ENCODE data around the gene ACSS2.
A peak's percentile ranks its signal among the peaks of the same experiment; 100 is the strongest.

The ACSS2 gene

DNA sequence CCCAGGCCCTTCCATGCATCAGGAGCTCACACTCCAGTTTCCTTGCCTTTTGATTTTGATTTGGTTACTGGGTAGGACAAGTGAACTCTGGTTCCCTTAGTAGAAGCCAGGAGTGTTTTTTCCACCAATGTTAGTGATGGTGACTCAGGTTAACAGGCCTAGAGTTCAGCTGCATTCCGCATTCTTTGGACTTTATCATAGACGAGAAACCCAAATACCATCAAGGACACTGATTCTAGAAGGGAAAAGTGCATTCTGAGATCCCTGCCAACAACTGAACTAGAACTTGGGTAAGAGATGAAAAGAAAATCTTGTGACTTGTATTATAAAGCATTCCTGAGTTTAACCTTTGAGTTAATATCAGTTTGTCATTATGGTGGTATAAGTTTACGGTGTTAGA, 70.2 kb downstream of the ACSS2 start:
- DNase-seq (ENCODE audit: low spot score) (no peak), FAIRE-seq (no peak)

DNA sequence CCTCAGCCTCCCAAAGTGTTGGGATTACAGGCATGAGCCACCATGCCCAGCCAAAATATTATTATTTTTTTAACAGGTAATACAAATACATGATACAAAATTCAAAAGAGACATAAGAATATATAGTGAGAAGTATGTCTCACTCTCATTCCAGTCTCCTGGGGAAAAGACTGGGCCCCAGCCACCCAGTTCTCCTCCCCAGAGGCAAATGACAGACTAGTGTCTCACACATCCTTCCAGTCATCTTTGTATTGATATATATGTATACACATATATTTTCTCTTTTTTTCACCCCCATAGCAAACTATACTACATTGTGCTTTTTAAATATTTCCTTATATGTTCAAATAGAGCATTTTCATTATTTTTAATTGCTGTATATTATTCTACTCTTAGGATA, 70.9 kb downstream of the ACSS2 start:
- no peak for DNase-seq (ENCODE audit: low spot score)
- no peak for FAIRE-seq

DNA sequence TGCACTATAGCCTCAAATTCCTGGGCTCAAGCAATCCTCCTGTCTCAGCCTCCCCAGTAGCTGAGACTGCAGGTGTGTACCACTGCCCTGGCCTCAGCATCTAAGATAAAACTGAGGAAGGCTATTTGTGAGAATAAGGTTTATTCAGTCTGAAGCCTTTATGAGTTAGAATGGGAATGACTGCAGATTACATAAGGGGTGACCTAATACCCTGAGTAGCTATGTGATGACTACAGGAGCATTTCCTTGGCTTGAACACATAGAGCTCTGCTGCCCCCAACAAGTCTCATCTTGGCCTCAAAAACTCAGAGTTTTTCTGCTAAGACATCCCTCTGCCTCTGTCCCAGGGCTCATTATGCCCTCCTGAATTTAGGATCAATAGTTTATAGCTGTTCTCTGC, 71.6 kb downstream of the ACSS2 start:
- FAIRE-seq = no peak

DNA sequence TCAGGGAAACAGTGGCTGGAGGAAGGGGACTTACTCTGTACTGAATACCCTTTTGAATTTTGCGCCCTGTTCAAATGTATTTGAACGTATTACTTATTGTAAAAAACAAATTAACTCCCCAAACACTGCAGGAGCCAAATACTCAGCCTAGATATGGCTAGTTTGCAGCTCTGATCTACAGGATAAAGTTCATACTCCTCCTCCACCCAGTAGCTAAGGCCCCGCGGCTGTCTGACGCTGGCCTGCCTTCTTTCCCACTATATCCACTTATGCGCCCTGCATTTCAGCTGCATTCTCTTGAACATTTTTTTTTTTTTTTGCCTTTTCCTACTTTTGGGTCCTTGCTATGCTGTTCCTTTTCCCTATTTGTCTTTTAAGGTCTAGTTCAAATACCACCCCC, 72.7 kb downstream of the ACSS2 start:
- no peak for FAIRE-seq

More for the DNA sequence above, 71.6 kb downstream of the ACSS2 start:
- DNase-seq (ENCODE audit: low spot score) = no peak

DNA sequence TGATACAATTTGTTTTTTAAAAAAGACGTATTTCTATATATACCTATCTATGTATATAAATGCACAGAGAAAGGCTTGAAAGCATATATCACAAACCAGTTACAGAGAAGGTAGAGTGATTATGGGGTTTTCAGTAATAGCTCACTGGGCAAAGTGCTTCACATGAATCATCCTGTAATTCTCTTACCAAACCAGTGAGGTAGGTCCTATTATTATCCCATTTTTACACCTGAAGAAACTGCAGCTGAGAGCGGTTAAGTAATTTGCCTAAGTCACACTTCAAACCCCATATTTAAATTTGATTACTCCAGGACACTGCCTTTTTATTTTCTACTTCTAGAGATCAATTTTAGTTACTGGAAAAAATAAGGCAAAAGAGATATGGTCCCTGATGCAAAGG, 74.8 kb downstream of the ACSS2 start:
- DNase-seq (ENCODE audit: low spot score) (no peak), FAIRE-seq (no peak)

More for the DNA sequence above, 72.7 kb downstream of the ACSS2 start:
- DNase-seq (ENCODE audit: low spot score) = no peak

DNA sequence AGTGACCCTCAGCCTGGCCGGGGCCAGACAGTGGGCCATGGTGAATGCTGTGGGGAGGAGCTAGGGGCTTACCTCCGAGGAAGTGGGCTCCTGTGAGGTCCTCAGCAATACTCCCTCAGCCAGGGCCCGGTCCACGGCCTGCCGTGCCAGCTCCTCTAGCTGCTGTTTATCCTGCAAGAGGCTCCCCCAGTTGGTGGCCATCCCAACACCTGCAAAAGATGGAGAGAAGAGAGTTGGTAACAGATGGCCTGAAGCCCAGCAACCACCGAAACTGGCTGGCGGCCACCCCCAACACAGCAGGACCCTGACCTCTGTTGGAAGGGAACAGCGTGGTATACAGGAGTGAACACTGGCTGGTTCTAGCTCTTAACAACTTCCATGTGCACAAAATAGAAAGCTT, 75.2 kb downstream of the ACSS2 start:
- DNase-seq (ENCODE audit: low spot score) (no peak), FAIRE-seq (no peak)

DNA sequence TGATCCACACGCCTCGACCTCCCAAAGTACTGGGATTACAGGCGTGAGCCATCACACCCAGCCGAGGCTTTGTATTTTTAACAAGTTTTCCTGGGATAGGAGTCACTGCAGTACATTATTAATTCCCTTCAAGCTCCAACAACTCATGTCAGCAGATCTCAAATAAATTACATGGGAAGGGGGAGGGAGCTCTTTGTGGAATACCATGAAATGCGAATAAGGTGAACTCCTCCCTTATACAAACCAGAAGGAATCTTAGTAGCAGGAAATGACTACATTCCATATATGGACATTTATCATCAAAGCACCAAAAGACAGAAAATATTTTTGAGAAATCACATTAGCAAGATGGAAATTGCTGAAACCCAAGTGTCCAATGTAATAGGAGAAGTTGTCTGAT, 76.3 kb downstream of the ACSS2 start:
- DNase-seq (ENCODE audit: low spot score) (no peak), FAIRE-seq (no peak)

DNA sequence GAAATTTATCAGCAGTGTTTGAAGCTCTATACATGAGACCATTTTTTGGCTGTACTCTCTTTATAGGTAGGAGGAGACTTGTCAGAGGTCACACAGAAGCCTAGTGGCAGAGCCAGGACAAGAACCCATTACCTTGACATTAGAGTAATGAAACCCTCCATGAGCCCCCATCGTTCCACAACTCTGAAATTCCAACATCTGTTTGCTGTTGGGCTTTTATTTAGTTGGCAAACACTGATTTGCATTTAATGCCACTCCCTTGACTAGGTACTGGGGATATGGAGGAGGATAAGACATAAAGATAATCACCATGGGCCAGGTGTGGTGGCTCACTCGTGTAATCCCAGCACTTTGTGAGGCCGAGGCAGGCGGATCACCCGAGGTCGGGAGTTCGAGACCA, 77.5 kb downstream of the ACSS2 start:
- no peak for DNase-seq (ENCODE audit: low spot score)
- no peak for FAIRE-seq

DNA sequence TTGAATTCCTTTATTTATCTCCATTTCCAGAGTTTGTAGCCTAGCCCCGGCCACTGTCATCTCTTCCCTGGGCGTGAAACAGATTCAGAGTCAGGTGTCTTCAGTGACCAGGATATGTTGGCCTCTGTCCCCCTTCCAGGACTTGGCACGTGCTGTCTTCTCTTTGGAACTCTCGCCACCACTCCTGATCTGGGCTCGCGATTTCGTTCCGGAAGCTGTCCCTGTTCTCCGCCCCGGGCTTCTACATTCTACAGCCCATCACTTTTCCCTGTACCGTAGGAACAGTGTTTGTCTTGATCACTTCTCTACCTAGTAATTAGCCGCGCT, 78.5 kb downstream of the ACSS2 start:
- DNase-seq (ENCODE audit: low spot score) = peak; percentile 62
- no peak for FAIRE-seq

DNA sequence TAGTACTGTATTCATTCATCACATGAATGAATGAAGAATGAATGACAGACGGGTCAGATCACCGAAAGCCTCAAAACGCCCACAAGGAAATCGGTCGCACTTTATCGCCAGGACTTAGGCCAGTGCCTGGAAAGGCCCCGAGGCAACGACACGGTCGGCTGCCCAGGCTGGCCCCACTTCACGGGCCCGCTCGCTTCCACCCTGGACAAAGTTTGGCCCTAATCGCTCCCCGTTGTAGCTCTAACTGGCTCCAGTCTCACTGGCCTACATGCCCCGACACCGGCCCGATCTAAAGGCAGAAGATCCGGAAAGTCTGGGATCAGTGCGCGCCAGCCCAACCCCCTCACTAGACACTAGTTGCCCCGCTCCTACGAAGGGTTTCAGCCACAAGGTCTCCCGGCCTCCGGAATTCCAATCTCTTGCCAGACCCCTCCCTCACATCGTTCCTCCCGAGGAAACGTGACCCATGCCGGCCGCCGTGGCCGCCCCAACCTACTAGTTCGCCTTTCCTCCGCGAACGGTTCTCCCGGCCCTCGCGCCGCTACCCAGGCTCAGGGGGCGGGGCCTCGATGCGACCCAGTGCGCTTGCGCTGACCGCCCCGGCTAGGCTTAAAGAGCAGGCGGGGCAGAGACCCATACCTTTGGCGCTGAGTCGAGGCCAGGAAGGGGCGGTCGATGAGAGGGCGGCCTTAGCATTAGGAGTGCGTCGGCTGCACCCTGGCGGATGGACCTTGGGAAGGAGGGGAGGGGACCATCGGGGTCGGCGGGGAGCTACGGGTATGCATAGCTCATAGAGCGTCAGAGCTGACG, 79.0 kb downstream of the ACSS2 start, which contains the start of the genes GSS and MYH7B:
Gene GSS (minus strand): TSS at position 576 of the 810 bp plus-strand sequence. CDS start 3,954 bp downstream, outside the sequence.
Gene MYH7B (plus strand): TSS at position 638 of the 810 bp plus-strand sequence. CDS start 22,138 bp downstream, outside the sequence.
- FAIRE-seq (peak; percentile 98), DNase-seq (ENCODE audit: low spot score) (peak; percentile 99)

DNA sequence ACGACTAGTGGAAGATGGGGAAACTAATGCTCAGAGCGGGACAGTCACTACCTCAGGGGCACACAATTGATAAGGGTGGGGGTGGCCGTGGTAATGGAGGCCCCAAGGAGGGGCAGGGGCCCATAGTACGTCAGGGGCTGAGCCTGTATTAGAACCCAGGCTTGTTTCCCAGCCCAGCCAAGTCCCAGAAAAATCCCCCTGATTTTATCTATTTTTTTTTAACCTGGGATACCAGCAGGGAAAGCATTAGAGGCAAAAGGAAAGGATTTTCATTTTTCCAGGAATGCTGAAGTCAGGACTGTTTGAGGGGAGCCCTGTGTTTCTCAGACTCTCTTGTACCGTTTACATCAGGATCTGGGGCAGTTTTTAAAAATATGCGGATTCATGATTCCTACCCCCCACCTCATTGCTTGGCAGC, 79.6 kb downstream of the ACSS2 start:
- FAIRE-seq (no peak), DNase-seq (ENCODE audit: low spot score) (no peak)

DNA sequence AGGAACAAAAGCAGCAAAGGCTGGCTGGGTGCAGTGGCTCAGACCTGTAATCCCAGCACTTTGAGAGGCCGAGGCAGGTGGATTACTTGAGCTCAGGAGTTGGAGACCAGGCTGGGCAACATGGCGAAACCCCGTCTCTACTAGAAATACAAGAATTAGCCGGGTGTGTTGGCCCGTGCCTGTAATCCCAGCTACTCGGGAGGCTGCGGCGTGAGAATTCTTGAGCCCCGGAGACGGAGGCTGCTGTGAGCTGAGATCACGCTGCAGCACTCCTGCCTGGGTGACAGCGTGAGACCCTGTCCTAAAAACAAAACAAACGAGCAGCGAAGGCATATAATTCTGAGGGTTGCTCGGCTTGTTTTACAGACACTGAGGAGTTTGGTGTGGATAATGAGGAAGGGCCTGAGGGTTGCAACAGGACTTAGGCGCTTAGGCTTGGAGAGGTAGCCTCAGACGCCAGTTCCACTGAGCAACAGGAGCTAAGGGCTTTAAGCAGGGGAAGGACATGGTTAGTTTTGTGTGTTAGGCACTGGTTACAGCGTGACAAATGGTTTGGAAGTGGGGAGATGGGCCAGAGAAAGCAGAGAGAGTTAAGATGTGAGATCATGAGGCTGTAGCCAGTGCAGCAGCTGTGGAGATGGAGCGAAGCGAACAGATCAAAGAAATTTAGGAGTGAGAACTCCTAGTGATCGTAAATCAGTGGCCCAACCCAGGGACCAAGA, 80.5 kb downstream of the ACSS2 start:
- no peak for DNase-seq (ENCODE audit: low spot score)
- FAIRE-seq = no peak

DNA sequence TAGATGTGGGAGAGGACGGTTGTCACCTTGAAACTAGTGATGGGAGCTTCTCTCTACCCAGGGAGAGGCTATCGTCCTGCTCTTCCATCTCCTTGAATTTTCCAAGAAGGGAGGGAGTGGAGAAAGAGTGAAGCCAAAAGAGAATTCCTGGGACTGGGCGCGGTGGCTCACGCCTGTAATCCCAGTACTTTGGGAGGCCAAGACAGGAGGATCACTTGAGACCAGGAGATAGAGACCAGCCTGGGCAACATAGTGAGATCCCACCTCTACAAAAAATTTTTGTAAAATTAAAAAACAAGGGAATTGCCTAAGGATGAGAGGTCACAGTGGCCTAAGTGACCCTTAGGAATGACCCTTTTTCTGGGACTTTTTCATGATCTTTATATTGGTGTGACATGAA, 88.1 kb downstream of the ACSS2 start:
- no peak for FAIRE-seq
- no peak for DNase-seq (ENCODE audit: low spot score)

DNA sequence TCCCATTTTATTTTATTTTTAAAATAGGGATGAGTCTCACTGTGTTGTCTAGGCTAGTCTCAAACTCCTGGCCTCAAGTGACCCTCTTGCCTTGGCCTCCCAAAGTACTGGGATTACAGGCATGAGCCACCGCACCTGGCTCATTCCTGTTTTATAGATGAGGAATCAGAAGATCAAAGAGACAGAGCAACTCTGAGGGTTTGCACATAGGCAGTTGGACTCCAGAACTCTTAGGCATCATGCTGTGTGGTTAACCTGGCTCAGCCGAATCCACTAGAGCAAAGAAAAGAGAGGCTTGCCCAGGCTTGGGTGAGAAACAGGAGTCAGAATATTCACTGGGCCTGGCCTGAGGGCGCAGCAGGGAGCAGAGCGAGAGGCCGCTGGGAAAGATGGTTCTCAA, 88.6 kb downstream of the ACSS2 start:
- DNase-seq (ENCODE audit: low spot score) (no peak), FAIRE-seq (no peak)

DNA sequence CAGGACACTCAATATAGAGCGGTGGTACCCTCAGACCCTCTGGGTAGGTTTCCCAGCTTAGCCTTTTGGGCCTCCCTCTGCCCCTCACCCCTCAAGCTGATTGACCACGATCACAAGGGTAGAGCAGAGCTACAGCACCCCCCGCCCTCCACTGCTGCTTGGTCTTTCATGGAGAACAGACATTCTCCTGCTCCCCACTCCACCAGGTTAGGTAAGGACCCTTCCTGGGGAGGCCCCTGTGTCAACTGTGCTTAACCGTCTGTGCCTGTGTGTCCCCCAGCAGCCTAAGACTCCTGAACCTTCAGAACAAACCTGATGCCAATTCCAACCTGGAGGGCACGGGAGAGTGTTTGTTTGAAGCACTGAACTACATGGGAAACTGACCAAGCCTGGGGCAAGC, 91.0 kb downstream of the ACSS2 start:
- FAIRE-seq = no peak
- no peak for DNase-seq (ENCODE audit: low spot score)

DNA sequence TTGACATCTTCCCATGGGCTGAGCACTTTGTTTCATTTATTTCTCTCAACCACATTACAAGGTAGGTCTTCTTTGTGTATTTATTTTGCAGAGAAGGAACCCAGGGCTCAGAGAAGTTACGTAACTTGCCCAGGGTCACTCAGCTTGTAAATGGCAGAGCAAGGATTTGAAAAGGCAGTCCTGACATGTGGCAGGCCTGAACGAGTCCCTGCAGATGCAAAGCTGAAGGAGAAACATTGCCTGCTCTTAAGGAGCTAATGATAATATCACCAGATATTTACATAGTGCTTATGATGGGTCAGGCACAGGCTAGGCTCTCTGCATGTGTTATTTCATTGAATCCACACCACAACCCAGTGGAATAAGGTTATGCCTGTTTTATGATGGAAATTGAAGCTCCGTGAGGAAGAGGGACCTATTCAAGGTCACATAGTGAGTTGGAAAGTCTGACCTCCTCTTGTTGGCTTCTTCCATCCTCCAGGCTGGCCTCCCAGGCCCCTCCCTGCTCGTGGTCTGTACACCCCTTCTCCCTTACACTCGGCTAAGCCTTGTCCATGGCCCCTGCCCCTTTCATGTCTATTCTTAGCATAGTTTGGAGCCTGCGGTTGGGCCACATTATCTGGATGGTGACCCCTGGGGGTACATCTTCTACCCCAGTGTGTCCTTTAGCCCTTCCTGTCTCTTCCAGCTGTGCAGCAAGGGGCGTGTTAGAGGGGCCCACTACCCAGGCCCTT, 91.8 kb downstream of the ACSS2 start:
- FAIRE-seq (no peak), DNase-seq (ENCODE audit: low spot score) (no peak)

DNA sequence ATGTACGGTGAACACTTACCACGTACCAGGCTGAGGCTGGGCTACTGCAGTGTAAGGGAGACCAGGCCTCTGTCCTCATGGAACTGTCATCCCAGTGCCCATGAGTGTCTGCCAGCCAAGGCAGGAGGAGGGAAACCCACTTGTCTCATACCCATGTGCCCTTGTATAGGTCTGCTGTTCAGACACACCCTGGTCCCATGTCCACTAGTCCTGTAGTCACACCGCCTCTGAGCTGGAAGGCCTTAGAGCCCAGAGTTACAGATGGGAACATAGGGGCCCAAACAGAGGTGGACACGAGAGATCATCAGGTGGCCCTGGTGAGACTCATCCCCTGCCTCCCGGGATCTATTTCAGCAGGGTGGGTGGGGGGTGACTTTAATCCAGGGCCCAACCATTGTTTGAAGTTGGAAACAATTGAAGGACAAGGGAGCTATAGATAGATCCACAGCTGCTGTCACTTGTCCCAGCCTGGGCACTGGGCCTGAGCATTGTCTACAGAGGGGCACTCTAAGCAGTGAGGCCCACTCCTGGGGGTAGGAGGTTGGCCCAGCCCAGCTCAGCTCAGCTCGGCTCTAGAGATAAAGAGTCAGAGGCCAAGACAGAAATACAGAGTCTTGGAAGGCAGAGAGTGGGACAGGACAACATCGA, 93.9 kb downstream of the ACSS2 start:
- DNase-seq (ENCODE audit: low spot score) = no peak
- peak; percentile 44 for FAIRE-seq

DNA sequence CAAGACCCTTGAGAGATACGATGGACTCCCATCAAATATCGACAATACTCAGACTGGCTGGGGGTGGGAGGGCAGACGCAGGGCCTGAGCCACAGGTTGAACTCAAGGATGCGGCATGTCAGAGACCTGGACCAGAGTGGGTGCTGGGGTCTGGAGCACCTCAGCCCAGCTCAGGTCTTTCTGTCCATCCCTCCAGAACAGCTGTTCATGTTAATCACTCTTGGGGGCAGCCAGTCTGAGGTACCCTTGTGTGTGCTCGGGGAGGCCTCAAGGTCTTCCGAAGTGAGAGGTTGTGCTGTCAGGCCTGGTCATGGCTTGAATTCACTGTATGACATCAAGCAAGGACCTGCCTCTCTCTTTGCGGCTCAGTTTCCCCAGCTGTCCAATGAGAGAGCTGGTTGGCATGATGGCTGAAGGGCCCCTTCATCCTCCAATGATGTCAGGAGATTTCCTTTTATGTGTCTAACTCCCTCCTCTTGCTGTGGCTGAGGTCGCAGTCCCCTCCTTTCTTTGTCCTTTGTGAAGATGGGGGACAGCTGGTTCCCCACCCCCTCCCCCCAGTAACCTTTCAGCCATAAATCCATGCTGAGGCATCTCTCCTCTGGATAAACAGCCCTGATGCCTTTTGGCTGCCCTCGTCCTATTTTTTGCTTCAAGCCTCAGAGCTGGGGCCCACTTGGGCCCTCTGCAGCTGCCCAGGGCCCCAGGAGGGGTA, 94.6 kb downstream of the ACSS2 start:
- no peak for FAIRE-seq
- no peak for DNase-seq (ENCODE audit: low spot score)

DNA sequence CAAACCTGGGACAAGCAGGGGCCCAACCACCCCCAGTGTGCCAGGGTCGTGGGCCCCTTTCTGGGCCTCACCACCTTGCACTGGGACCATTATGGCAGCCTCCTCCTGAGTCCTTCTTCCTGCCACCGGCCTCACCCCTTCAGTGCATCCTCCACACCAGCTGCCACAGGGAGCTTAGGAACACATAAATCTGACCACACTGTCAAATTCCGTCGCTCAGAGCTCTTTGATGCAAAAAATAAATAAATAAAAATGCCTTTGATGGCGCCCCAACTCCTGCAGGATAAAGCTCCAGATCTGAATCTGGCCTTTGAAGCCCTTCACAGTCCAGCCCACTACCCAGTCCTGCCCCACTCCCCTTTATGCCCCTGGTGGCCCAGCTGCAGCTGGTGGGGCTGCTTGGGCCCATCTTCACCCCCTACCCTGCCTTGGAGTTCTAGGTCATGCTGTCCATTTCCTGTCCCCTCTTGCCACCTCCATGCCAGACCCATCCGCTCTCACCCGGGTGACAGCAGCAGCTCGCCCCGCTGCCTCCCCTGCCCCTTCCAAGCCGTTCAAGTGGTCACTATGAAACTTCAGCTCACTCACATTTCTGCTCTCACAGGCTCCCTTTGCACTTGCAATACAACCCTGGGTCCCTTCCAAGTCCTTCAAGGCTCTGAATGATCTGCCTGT, 95.3 kb downstream of the ACSS2 start:
- FAIRE-seq (no peak), DNase-seq (ENCODE audit: low spot score) (no peak)

DNA sequence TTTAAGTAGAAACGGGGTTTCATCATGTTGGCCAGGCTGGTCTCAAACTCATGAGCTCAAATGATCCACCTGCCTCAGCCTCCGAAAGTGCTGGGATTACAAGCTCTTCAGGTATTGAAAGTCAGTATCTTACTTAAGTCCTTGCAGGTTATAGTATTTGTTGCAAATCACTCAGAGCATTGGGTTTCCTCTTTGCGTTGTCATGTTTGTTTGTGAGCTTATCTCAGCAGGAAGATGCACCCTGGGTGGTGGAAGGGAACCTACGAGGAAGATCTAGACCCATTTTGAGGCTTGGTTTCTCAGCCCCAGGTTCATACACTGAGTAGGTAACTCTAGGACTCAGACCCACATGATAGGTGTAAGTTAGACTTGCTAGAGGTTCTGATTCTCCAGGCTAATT, 97.8 kb downstream of the ACSS2 start:
- DNase-seq (ENCODE audit: low spot score) (no peak), FAIRE-seq (no peak)
